Lower leg skin (tissue), 4 donors: ENCODE data around the gene APBB2. TPM values are rescaled to one million over a fixed set of nuclear protein-coding genes. Genes with fewer than 3 reads are reported as not detected.
"Not testable (repeated sequence)": the region's sequence is repeated elsewhere in the genome, so short reads cannot be mapped to it uniquely, and the experiment has no call there.

ENCODE experiments used
- DNase-seq, 2 donors: peaks; one replicate each; pipeline ENCODE4 v3.0.0-alpha.2; 2019; ENCODE audit warnings: low spot score in 2 of 2
- H3K4me3 ChIP-seq: fragments of 200-600 bp; sonication (generic); 2 replicates; pipeline ENCODE4 v1.5.1; 2017; ENCODE audit warnings: mild to moderate bottlenecking, low read depth; ENCODE audit not compliant: poor library complexity, severe bottlenecking
- CTCF ChIP-seq, 3 donors: fragments of 450-650 bp; IDR thresholded peaks; one replicate each; pipeline ENCODE4 v1.5.1; 2016; ENCODE audit warnings: antibody characterized with exemption in 3 of 3, mild to moderate bottlenecking in 3 of 3, moderate library complexity in 2 of 3
- POLR2A ChIP-seq, 2 donors: fragments of 450-650 bp; IDR thresholded peaks; one replicate each; pipeline ENCODE4 v1.6.1; 2016 to 2017; ENCODE audit warnings: antibody characterized with exemption in 2 of 2, mild to moderate bottlenecking in 1 of 2, moderate library complexity in 1 of 2
- WGBS, 2 donors: methylation state at CpG; one replicate each; pipeline ENCODE4 v1.1.5; 2018; 5-methylcytosine and 5-hydroxymethylcytosine counted together
- intact Hi-C: fragments of 100-400 bp; cut with DNase I; formaldehyde crosslinking; loops from one replicate; pipeline ENCODE4 v1.15.0; 2023; ENCODE audit warnings: low total_unique reads
- total RNA-seq, 4 donors: library from RNA; depleted of rRNA; stranded (reverse); fragments of >200 nt; gene quantifications; one replicate each; pipeline ENCODE4 v1.1.0, GENCODE V29; 2016

The APBB2 gene
- total RNA-seq, 4 donors from 2014 or later = 24.0 to 49.2 (median 43.3) TPM

DNA sequence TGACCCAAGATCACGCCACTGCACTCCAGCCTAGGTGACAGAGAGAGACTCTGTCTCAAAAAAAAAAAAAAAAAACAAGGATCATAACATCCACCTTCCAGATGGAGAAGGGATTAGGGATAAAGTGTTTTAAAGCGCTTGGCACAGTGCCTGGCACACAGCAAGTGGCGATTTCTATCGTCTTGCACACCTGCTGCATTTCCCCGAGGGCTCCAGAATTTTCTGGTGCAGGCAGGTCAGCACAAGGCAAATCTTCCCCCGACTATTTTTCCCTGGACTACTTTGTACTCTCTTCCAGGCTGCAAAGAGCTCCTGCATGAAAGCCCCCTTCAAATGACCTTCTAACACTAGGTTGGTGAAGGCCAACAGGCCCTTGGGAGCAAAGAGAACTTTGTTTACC lies 57.3 kb downstream of the APBB2 start:
- no peak for DNase-seq
- WGBS, 2 donors = 51 to 60% methylated on average over 6 of the region's 6 CpGs
- intact Hi-C loops = no loop called here
- H3K4me3 ChIP-seq = no peak overlapping the region
- TF ChIP-seq POLR2A (IDR thresholded peaks at IDR 0.05) = no peak
- no peak for TF ChIP-seq CTCF (IDR thresholded peaks at IDR 0.05)

- intact Hi-C loops = no loop called here
- no peak overlapping the region for H3K4me3 ChIP-seq
- 53 to 70% methylated on average over 10 of the region's 10 CpGs for WGBS, 2 donors
- TF ChIP-seq POLR2A (IDR thresholded peaks at IDR 0.05) = no peak
- DNase-seq = no peak
These were observed 57.8 kb downstream of the APBB2 start for GRCh38 chr4:41156574-41156973.

- 44 to 59% methylated on average over 5 of the region's 5 CpGs for WGBS, 2 donors
- DNase-seq = no peak
- TF ChIP-seq CTCF (IDR thresholded peaks at IDR 0.05) = no peak
- no peak for TF ChIP-seq POLR2A (IDR thresholded peaks at IDR 0.05)
- intact Hi-C loops = no loop called here
- H3K4me3 ChIP-seq = no peak overlapping the region
These were observed 59.0 kb downstream of the APBB2 start for GRCh38 chr4:41155194-41155830.

DNA sequence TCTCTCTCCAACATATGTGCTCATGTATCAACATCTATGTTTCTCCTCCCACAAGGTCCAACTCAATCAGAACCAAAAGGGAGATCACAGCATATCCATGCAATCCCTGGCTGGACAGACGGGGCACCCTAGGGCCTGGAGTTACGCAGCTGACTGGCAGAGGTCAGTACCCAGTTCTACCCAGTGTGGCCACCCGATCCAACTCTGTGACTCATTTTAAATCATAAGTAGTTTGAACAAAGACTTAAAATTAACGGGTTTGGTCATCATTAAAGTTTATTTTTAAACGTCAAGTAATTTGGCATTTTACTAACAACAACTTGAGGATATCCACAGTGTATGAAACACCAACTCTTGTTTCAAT lies 59.5 kb downstream of the APBB2 start:
- intact Hi-C loops = no loop called here
- no peak for TF ChIP-seq CTCF (IDR thresholded peaks at IDR 0.05)
- TF ChIP-seq POLR2A (IDR thresholded peaks at IDR 0.05) = no peak
- WGBS, 2 donors = 57 to 67% methylated on average over 5 of the region's 5 CpGs
- no peak for DNase-seq
- no peak overlapping the region for H3K4me3 ChIP-seq

- intact Hi-C loops = no loop called here
- TF ChIP-seq POLR2A (IDR thresholded peaks at IDR 0.05) (no peak), CTCF (IDR thresholded peaks at IDR 0.05) (no peak)
- DNase-seq = no peak
- WGBS, 2 donors = 67 to 84% methylated on average over 6 of the region's 6 CpGs
- H3K4me3 ChIP-seq = no peak overlapping the region
These were observed 60.1 kb downstream of the APBB2 start for GRCh38 chr4:41154010-41154813.

DNA sequence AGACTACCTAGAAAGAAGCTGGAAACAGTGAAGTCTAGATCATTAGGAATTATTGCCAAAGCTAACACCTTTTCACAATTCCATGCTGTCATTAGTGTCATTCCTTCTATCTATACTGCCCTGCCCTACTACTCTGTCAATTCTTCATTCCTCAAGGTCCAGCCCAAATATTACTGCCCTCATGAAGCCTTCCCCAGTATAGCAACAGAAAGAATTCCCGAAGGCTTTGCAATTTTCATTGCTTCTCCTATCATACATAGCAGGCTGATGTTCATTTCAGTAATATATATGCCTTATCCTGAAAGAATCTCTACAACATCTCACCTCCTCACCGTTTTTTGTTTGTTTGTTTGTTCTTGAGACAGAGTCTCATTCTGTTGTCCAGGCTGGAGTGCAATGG lies 63.9 kb downstream of the APBB2 start:
- DNase-seq = no peak
- 84 to 87% methylated on average over 2 of the region's 2 CpGs for WGBS, 2 donors
- intact Hi-C loops = no loop called here
- TF ChIP-seq POLR2A (IDR thresholded peaks at IDR 0.05) = no peak
- no peak for TF ChIP-seq CTCF (IDR thresholded peaks at IDR 0.05)
- H3K4me3 ChIP-seq = no peak overlapping the region

DNA sequence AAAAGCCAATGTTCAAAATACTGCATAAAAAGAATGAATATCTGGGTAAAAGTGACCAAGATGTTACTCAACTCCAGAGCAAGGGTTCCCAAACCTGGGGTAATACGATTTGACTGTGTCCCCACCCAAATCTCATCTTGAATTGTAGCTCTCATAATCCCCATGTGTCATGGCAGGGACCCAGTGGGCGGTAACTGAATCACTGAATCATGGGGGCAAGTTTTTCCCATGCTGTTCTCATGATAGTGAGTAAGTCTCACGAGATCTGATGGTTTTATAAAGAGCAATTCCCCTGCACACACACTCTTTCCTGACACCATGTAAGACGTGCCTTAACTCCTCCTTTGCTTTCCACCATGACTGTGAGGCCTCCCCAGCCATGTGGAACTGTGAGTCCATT lies 64.8 kb downstream of the APBB2 start:
- H3K4me3 ChIP-seq, intact Hi-C loops, DNase-seq: not testable (repeated sequence)
- 76 to 81% methylated on average over 4 of the region's 4 CpGs for WGBS, 2 donors
